AG09309 (cell line): ENCODE results near the gene ANAPC2.

Source experiments
- DNase-seq: peaks from one replicate; pipeline ENCODE4 v3.0.0-alpha.2; 2010; ENCODE audit warnings: low read depth
- H3K4me3 ChIP-seq: 2 replicates; pipeline ENCODE4 v1.5.1; 2011; ENCODE audit warnings: mild to moderate bottlenecking, low read depth, low read length, moderate library complexity; ENCODE audit not compliant: control insufficient read depth
- CTCF ChIP-seq: IDR thresholded peaks from 2 replicates; pipeline ENCODE4 v1.5.1; 2011; ENCODE audit warnings: mild to moderate bottlenecking, low read depth, low read length, inconsistent platforms; ENCODE audit not compliant: insufficient read depth, control insufficient read depth; ENCODE audit errors: missing control alignments

ANAPC2 gene

GRCh38 chr9:137188490-137189296 is at the start of gene ANAPC2, which contains the start of gene SSNA1:
Gene ANAPC2, minus strand, starts transcription at chr9:137188560. Its CDS starts 28 bp downstream, at chr9:137188532.
Gene SSNA1, plus strand, starts transcription at chr9:137188676. Its CDS starts 51 bp downstream, at chr9:137188727.
- DNase-seq = peak; percentile 64
- TF ChIP-seq CTCF = peak; percentile 57
- peak within 1 kb of the TSS; percentile 98 for H3K4me3 ChIP-seq

GRCh38 chr9:137236936-137237421 is 48.6 kb upstream of the ANAPC2 start:
- TF ChIP-seq CTCF = no peak
- DNase-seq = no peak
- H3K4me3 ChIP-seq = no peak overlapping the region

- peak; percentile 99 for TF ChIP-seq CTCF
- DNase-seq = no peak
- H3K4me3 ChIP-seq = no peak overlapping the region
These were observed 48.0 kb upstream of the ANAPC2 start for GRCh38 chr9:137236238-137236935.

GRCh38 chr9:137235424-137236237 is 47.3 kb upstream of the ANAPC2 start:
- H3K4me3 ChIP-seq = no peak overlapping the region
- TF ChIP-seq CTCF = peak; percentile 4
- no peak for DNase-seq

- TF ChIP-seq CTCF = no peak
- H3K4me3 ChIP-seq = no peak overlapping the region
- DNase-seq = no peak
These were observed 46.5 kb upstream of the ANAPC2 start for GRCh38 chr9:137234758-137235423.
